Panc1 (cell line): Measurements from ENCODE around the gene DCP1A. TPM values are rescaled to one million over a fixed set of nuclear protein-coding genes. Genes with fewer than 3 reads are reported as not detected.

Experiments used
- ATAC-seq: fragments of 200-7000 bp; cut with Tn5 transposase; 2 replicates; pipeline ENCODE4 v1.9.1; 2020; ENCODE audit warnings: mild to moderate bottlenecking, moderate library complexity
- BruUV-seq: library from RNA; stranded (reverse); fragments of 400-500 nt; replicated peaks from 2 replicates; lab custom pipeline; 2021; lab: Mats Ljungman, UMichigan
- CTCF ChIA-PET: fragments of 300-600 bp; sonication (Branson Sonifier 250); formaldehyde crosslinking; loops from one replicate; lab custom pipeline; 2022; ENCODE audit warnings: antibody characterized with exemption; lab: Charles Lee
- POLR2A ChIA-PET: fragments of 300-600 bp; sonication (Branson Sonifier 250); formaldehyde crosslinking; loops from one replicate; lab custom pipeline; 2022; ENCODE audit warnings: antibody characterized with exemption; lab: Charles Lee
- DNase-seq: peaks from one replicate; pipeline ENCODE4 v3.0.0-alpha.2; 2010; ENCODE audit warnings: low read depth, low spot score
- H3K27ac ChIP-seq: 2 replicates; pipeline ENCODE4 v1.5.1; 2011; ENCODE audit warnings: mild to moderate bottlenecking, low read length, inconsistent platforms
- H3K27me3 ChIP-seq: fragments of 200-500 bp; sonication (Bioruptor generic); 2 replicates; pipeline ENCODE4 v1.6.0; 2014; ENCODE audit warnings: low read length, inconsistent platforms; ENCODE audit not compliant: control insufficient read depth, insufficient read depth
- H3K36me3 ChIP-seq: fragments of 200-500 bp; sonication (Bioruptor generic); 2 replicates; pipeline ENCODE4 v1.5.1; 2014; ENCODE audit warnings: inconsistent platforms, mild to moderate bottlenecking, low read length, moderate library complexity; ENCODE audit not compliant: control insufficient read depth, insufficient read depth
- H3K4me1 ChIP-seq: 2 replicates; pipeline ENCODE4 v1.5.1; 2011; ENCODE audit warnings: inconsistent platforms, mild to moderate bottlenecking, low read length, moderate library complexity; ENCODE audit not compliant: control insufficient read depth, insufficient read depth
- H3K4me3 ChIP-seq, 2 experiments: 2 replicates each; pipeline ENCODE4 v1.5.1; 2011 to 2012; ENCODE audit warnings: low read depth in 2 of 2, low read length in 2 of 2, mild to moderate bottlenecking in 2 of 2, inconsistent platforms in 1 of 2, moderate library complexity in 1 of 2
- H3K9me3 ChIP-seq: fragments of 200-500 bp; sonication (Bioruptor generic); 2 replicates; pipeline ENCODE4 v1.5.1; 2014; ENCODE audit warnings: low read depth, mild to moderate bottlenecking, inconsistent platforms, low read length, moderate library complexity; ENCODE audit not compliant: control insufficient read depth, insufficient read depth
- CTCF ChIP-seq: fragments of 450-650 bp; IDR thresholded peaks from 2 replicates; pipeline ENCODE4 v1.5.1; 2017; ENCODE audit warnings: mild to moderate bottlenecking
- POLR2AphosphoS5 ChIP-seq: IDR thresholded peaks from 2 replicates; pipeline ENCODE4 v1.6.1; 2012; ENCODE audit warnings: mild to moderate bottlenecking, low read depth, low read length, moderate library complexity
- REST ChIP-seq, 2 experiments: IDR thresholded peaks; 2 replicates each; pipeline ENCODE4 v1.6.1; 2011 to 2012; ENCODE audit warnings: low read depth in 2 of 2, control low read depth in 1 of 2, low read length in 1 of 2, mild to moderate bottlenecking in 1 of 2, moderate library complexity in 1 of 2; ENCODE audit not compliant: insufficient read depth in 1 of 2
- SIN3A ChIP-seq: IDR thresholded peaks from 2 replicates; pipeline ENCODE4 v1.6.1; 2012; ENCODE audit warnings: low read depth, mild to moderate bottlenecking, low read length, moderate library complexity, borderline replicate concordance; ENCODE audit not compliant: insufficient read depth
- TCF7L2 ChIP-seq: IDR thresholded peaks from 2 replicates; pipeline ENCODE4 v1.6.1; 2011; ENCODE audit warnings: mild to moderate bottlenecking, low read depth, low read length, inconsistent platforms
- in situ Hi-C: cut with HindIII; loops from 2 replicates; pipeline ENCODE4 v1.10.0; 2016; ENCODE audit warnings: low sequenced_read_pairs, low pct_unique_long_range_greater_than_20kb
- intact Hi-C: fragments of 100-400 bp; cut with micrococcal nuclease; formaldehyde crosslinking; loops from one replicate; pipeline ENCODE4 v1.10.0; 2022; ENCODE audit not compliant: unreplicated experiment
- total RNA-seq: library from RNA; stranded (reverse); gene quantifications from one replicate; pipeline ENCODE4 v1.2.1, GENCODE V29; 2021; ENCODE audit not compliant: unreplicated experiment

The DCP1A gene
- total RNA-seq, 1 experiment from 2014 or later: 14.4 TPM

- TF ChIP-seq POLR2AphosphoS5 (no peak), SIN3A (no peak), TCF7L2 (no peak), REST (IDR thresholded peaks at IDR 0.05; ENCODE audit: insufficient read depth in 1 of 2, low read depth in 2 of 2, low read length in 1 of 2) (no peak), CTCF (no peak)
- no peaks in the 10 kb centered on the region for H3K36me3 ChIP-seq
- ATAC-seq (no peak), DNase-seq (no peak)
- no peaks in the 10 kb centered on the region for H3K27me3 ChIP-seq
- peaks cover 2% of the 10 kb centered on the region; the same call in 1 of the 2 replicates for H3K4me1 ChIP-seq
- BruUV-seq: no TSS peak
- in situ Hi-C loops (no loop called here), intact Hi-C loops (no loop called here)
- H3K4me3 ChIP-seq: no peak overlapping the region
- no peaks in the 10 kb centered on the region for H3K9me3 ChIP-seq
- CTCF ChIA-PET: no interaction called here
- H3K27ac ChIP-seq: no peak overlapping the region
- POLR2A ChIA-PET: no interaction called here
These were observed 7.7 kb upstream of the DCP1A start for GRCh38 chr3:53354945-53355498.

- Histone ChIP-seq H3K27me3 (no peaks in the 10 kb centered on the region), H3K36me3 (no peaks in the 10 kb centered on the region), H3K4me1 (peaks cover 2% of the 10 kb centered on the region; the same call in 1 of the 2 replicates), H3K9me3 (no peaks in the 10 kb centered on the region), H3K27ac (no peak overlapping the region), H3K4me3 (no peak overlapping the region)
- ATAC-seq: no peak
- POLR2A ChIA-PET: no interaction called here
- DNase-seq: no peak
- no peak for TF ChIP-seq SIN3A
- no peak for TF ChIP-seq REST (IDR thresholded peaks at IDR 0.05; ENCODE audit: insufficient read depth in 1 of 2, low read depth in 2 of 2, low read length in 1 of 2)
- no peak for TF ChIP-seq CTCF
- TF ChIP-seq TCF7L2: no peak
- no peak for TF ChIP-seq POLR2AphosphoS5
- BruUV-seq: no TSS peak
- intact Hi-C loops: no loop called here
- CTCF ChIA-PET: no interaction called here
- in situ Hi-C loops: no loop called here
These were observed 5.9 kb upstream of the DCP1A start for GRCh38 chr3:53353202-53353601.
